ENCODE measurements around the gene CREB5. TPM values are rescaled to one million over a fixed set of nuclear protein-coding genes. Genes with fewer than 3 reads are reported as not detected.

The CREB5 gene
- total and polyA plus RNA-seq, 2 of the 8 experiments (the other 6 are each of a cell fraction or from before 2014, with no cell fraction given) = 2.4 to 2.7 TPM

DNA sequence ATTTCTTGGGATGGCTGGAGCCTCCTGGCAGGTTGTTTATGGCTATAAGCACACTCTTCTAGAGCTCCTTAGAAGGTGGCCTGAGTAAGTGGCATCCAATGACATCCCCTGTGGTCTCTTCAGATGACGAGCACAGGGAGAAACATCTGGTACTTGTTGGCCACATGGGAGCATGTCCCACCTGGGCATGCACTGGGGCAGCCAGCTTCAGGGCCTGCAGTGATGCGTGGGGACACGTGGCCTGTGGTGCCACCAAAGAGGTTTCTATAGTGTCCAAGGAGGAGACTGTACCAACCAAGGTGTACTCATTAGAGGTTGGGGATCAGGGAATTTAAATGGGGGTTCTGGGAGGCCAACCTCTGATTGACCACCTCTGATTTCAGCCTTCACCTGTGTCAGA is 420.4 kb downstream of the CREB5 start:
- Histone ChIP-seq H2BK5ac (ENCODE audit: low read depth, low read length) (no peak overlapping the region), H4K8ac (ENCODE audit: extremely low read depth, insufficient read depth, low read length) (no peak overlapping the region), H3K9ac (replicated peaks in 1 of 4; ENCODE audit: extremely low read depth in 1 of 4, low read depth in 3 of 4, low read length in 3 of 4) (no peak overlapping the region), H3K56ac (replicated peaks; ENCODE audit: insufficient read length, low read depth, low read length) (no peak overlapping the region), H3K79me1 (ENCODE audit: low read depth, low read length) (no peaks in the 10 kb centered on the region), H3K4me1 (replicated peaks in 1 of 4; ENCODE audit: control insufficient read depth in 3 of 4, insufficient read depth in 4 of 4, low read length in 3 of 4) (no peaks in the 10 kb centered on the region), H4K91ac (replicated peaks; ENCODE audit: insufficient read length, low read length) (no peak overlapping the region), H2BK12ac (ENCODE audit: low read depth, low read length) (no peak overlapping the region), H3K36me3 (ENCODE audit: control insufficient read depth in 2 of 4, insufficient read depth in 4 of 4, low read length in 3 of 4) (no peaks in the 10 kb centered on the region), H3K23ac (ENCODE audit: insufficient read length) (no peak overlapping the region), H2BK120ac (replicated peaks; ENCODE audit: low read depth, low read length) (no peak overlapping the region), H3K18ac (ENCODE audit: extremely low read depth, low read length) (no peak overlapping the region), H3K14ac (ENCODE audit: insufficient read length) (no peak overlapping the region), H3K4me3 (ENCODE audit: extremely low read depth in 1 of 4, insufficient read depth in 2 of 4, low read depth in 3 of 4, low read length in 4 of 4) (no peak overlapping the region), H2BK15ac (ENCODE audit: low read length) (no peak overlapping the region), H3K9me3 (ENCODE audit: insufficient read depth in 2 of 2, low read depth in 1 of 2, low read length in 1 of 2) (peaks cover 0 to under 1% of the 10 kb centered on the region in 2 experiments; a peak in 1 of 4 replicates), H3K27ac (ENCODE audit: low read depth, low read length) (no peak overlapping the region), H2AK5ac (ENCODE audit: low read depth, low read length) (no peak overlapping the region), H3K27me3 (replicated peaks in 1 of 4; ENCODE audit: control insufficient read depth in 3 of 4, extremely low read depth in 1 of 4, insufficient read depth in 3 of 4, low read length in 3 of 4) (no peaks in the 10 kb centered on the region), H3K79me2 (ENCODE audit: control insufficient read depth in 1 of 2, insufficient read depth in 2 of 2, low read length in 2 of 2) (no peaks in the 10 kb centered on the region), H4K20me1 (replicated peaks in 1 of 2; ENCODE audit: control insufficient read depth in 1 of 2, insufficient read depth in 2 of 2, low read length in 2 of 2) (no peaks in the 10 kb centered on the region), H3K4ac (replicated peaks; ENCODE audit: insufficient read length, low read depth, low read length) (no peak overlapping the region), H3K23me2 (ENCODE audit: low read depth, low read length) (no peaks in the 10 kb centered on the region), H3K4me2 (ENCODE audit: insufficient read depth in 1 of 2, low read depth in 2 of 2, low read length in 2 of 2) (no peak overlapping the region), H2BK20ac (ENCODE audit: low read length) (no peak overlapping the region), H4K5ac (ENCODE audit: insufficient read length, low read depth, low read length) (no peak overlapping the region), H2AFZ (ENCODE audit: low read length) (no peak overlapping the region)
- TF ChIP-seq RBBP5 (IDR thresholded peaks at IDR 0.05; ENCODE audit: borderline replicate concordance, low read depth, low read length) (no peak), PHF8 (conservative IDR thresholded peaks at IDR 0.05; ENCODE audit: low read depth, low read length) (no peak), POLR2AphosphoS5 (IDR thresholded peaks at IDR 0.05; ENCODE audit: low read depth, low read length) (no peak)
- 98% methylated on average over 3 of the region's 3 CpGs; no CpG with 5 or more reads in 1 of the 2 experiments for WGBS, 2 experiments (ENCODE audit: extremely low coverage in 1 of 2, insufficient coverage in 1 of 2, insufficient read length in 1 of 2, insufficient replicate concordance in 2 of 2, low coverage in 1 of 2, low lambda C conversion rate in 2 of 2, missing lambda C conversion rate in 1 of 2)
- ChIA-PET CTCF (ENCODE audit: partially characterized antibody) (interaction anchor here (0.7 to 1.4 kb wide), 3 partner anchors 11 to 94 kb away, joined by 3 read pairs; no protein-coding TSS in a partner anchor), POLR2A (ENCODE audit: partially characterized antibody) (no interaction called here)
- DNase-seq (ENCODE audit: low read depth in 1 of 2, low spot score in 2 of 2) (no peak), FAIRE-seq (no peak)
